GM12878 (cell line): ENCODE data around the gene PFKFB1.

Experiments used
- FOXM1 ChIP-seq: IDR thresholded peaks from 2 replicates; pipeline ENCODE4 v1.6.1; 2012; ENCODE audit warnings: low read depth, mild to moderate bottlenecking, inconsistent platforms, low read length, moderate library complexity
- NFIC ChIP-seq: IDR thresholded peaks from 2 replicates; pipeline ENCODE4 v1.6.1; 2012; ENCODE audit warnings: low read depth, mild to moderate bottlenecking, inconsistent platforms, low read length, moderate library complexity
- RELA ChIP-seq: fragments of 450-650 bp; IDR thresholded peaks from 2 replicates; pipeline ENCODE4 v1.8.0; 2014; ENCODE audit warnings: borderline replicate concordance; ENCODE audit not compliant: partially characterized antibody
- SIN3A ChIP-seq: IDR thresholded peaks from 2 replicates; pipeline ENCODE4 v1.6.1; 2012; ENCODE audit warnings: low read depth, low read length, improper control_type of control experiment
- TCF12 ChIP-seq: IDR thresholded peaks from 2 replicates; pipeline ENCODE4 v1.6.1; 2011; ENCODE audit warnings: low read depth, mild to moderate bottlenecking, low read length
- TF ChIP-seq, protein P1 (sequence below), 3 experiments: IDR thresholded peaks in 2 of 3; conservative IDR thresholded peaks in 1 of 3; 2 replicates each; pipeline ENCODE4 v1.5.1; 2011; ENCODE audit warnings: low read depth in 3 of 3, low read length in 3 of 3, mild to moderate bottlenecking in 3 of 3, control low read depth in 2 of 3, moderate library complexity in 2 of 3, inconsistent platforms in 1 of 3, mixed read lengths in 1 of 3; ENCODE audit not compliant: control insufficient read depth in 2 of 3, insufficient read depth in 1 of 3; ENCODE audit errors: extremely low read depth in 1 of 3
- TF ChIP-seq, protein P2 (sequence below): fragments of 450-650 bp; IDR thresholded peaks from 2 replicates; pipeline ENCODE4 v1.6.1; 2016; ENCODE audit warnings: mild to moderate bottlenecking, moderate library complexity, borderline replicate concordance

DNA sequence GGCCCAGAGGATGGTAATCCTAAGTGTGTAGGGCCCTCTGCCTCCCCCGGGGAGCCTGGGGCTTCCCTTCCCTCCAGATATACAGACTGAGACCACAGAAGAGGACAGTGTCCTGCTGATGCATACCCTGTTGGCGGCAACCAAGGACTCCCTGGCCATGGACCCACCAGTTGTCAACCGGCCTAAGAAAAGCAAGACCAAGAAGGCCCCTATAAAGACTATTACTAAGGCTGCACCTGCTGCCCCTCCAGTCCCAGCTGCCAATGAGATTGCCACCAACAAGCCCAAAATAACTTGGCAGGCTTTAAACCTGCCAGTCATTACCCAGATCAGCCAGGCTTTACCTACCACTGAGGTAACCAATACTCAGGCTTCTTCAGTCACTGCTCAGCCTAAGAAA lies 71.4 kb downstream of the PFKFB1 start:
- TF ChIP-seq, protein P1, sequence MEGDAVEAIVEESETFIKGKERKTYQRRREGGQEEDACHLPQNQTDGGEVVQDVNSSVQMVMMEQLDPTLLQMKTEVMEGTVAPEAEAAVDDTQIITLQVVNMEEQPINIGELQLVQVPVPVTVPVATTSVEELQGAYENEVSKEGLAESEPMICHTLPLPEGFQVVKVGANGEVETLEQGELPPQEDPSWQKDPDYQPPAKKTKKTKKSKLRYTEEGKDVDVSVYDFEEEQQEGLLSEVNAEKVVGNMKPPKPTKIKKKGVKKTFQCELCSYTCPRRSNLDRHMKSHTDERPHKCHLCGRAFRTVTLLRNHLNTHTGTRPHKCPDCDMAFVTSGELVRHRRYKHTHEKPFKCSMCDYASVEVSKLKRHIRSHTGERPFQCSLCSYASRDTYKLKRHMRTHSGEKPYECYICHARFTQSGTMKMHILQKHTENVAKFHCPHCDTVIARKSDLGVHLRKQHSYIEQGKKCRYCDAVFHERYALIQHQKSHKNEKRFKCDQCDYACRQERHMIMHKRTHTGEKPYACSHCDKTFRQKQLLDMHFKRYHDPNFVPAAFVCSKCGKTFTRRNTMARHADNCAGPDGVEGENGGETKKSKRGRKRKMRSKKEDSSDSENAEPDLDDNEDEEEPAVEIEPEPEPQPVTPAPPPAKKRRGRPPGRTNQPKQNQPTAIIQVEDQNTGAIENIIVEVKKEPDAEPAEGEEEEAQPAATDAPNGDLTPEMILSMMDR (IDR thresholded peaks at IDR 0.05 in 2 of 3, conservative IDR thresholded peaks at IDR 0.05 in 1 of 3; ENCODE audit: control insufficient read depth in 2 of 3, extremely low read depth in 1 of 3, insufficient read depth in 1 of 3, low read depth in 3 of 3, low read length in 3 of 3): no peak
- TF ChIP-seq, protein P2, sequence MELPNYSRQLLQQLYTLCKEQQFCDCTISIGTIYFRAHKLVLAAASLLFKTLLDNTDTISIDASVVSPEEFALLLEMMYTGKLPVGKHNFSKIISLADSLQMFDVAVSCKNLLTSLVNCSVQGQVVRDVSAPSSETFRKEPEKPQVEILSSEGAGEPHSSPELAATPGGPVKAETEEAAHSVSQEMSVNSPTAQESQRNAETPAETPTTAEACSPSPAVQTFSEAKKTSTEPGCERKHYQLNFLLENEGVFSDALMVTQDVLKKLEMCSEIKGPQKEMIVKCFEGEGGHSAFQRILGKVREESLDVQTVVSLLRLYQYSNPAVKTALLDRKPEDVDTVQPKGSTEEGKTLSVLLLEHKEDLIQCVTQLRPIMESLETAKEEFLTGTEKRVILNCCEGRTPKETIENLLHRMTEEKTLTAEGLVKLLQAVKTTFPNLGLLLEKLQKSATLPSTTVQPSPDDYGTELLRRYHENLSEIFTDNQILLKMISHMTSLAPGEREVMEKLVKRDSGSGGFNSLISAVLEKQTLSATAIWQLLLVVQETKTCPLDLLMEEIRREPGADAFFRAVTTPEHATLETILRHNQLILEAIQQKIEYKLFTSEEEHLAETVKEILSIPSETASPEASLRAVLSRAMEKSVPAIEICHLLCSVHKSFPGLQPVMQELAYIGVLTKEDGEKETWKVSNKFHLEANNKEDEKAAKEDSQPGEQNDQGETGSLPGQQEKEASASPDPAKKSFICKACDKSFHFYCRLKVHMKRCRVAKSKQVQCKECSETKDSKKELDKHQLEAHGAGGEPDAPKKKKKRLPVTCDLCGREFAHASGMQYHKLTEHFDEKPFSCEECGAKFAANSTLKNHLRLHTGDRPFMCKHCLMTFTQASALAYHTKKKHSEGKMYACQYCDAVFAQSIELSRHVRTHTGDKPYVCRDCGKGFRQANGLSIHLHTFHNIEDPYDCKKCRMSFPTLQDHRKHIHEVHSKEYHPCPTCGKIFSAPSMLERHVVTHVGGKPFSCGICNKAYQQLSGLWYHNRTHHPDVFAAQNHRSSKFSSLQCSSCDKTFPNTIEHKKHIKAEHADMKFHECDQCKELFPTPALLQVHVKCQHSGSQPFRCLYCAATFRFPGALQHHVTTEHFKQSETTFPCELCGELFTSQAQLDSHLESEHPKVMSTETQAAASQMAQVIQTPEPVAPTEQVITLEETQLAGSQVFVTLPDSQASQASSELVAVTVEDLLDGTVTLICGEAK: no peak
- no peak for TF ChIP-seq SIN3A
- no peak for TF ChIP-seq RELA
- no peak for TF ChIP-seq FOXM1
- TF ChIP-seq NFIC: no peak
- TF ChIP-seq TCF12: no peak
